Measurements from ENCODE around the gene SLC2A9.

Gene SLC2A9

GRCh38 chr4:10041036-10041435, 19.7 kb upstream of the SLC2A9 start:
- no peak for DNase-seq

DNA sequence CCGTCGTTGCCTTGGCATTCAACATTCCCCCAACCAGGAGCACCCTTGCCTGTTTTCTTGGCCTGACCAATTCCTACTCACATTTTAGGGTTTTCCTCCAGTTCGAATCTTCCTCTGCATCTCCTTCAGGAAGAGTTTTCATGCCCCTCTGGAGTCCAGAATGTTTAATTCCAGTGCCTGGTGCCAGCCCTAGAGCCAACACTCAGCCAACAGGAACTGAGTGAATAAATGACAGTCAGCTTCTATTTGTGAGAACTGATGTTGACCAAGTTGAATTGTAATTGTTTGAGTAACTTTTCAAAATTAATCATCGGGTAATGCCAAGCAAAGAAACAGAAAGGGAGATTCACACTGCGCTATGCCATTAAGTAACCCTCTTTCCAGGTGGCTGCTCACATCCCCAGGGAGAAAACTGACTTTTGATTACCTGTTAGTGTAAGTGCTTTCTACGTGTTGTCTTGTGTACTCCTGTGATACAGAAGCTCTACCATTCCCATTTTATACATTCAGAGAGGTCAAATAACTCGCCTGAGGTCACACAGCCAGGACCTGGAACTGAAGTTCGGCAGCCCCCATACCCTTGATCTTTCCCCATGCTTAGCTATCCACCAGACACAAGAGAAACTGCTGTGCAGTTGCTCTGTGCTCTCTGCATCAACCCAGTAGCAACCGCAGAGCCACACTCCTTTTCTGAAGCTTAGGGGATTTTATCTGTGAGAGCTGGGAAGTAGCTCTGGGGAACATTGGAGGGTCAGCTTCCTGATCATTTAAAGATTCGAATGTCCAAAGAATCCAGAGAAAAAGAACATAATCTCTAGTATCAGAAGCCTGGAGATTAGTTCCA, 19.0 kb upstream of the SLC2A9 start:
- no peak for DNase-seq

DNA sequence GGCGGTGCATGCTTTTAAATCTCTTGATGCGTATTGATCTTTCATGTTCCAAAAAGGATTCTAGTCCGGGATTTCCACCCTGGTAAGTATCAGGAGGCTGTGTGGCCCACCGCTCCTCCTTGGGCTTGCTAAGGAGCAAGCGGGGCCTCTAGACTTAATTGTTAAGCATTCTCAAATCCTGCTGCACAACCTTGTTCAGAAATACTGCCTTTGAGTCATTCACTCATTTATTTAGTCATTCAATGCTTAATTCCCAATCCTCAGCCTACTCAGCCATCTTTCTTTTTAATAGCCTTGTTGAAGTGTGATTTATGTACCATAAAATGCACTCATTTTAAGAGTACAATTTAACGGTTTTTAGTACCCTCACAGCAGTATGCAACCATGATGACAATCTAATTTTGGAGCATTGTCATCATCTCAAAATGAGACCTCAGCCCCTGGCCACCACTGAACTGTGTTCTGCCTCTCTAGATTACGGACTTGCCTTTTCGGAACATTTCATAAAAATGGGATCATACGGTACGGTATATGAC, 15.6 kb upstream of the SLC2A9 start:
- DNase-seq = no peak

DNA sequence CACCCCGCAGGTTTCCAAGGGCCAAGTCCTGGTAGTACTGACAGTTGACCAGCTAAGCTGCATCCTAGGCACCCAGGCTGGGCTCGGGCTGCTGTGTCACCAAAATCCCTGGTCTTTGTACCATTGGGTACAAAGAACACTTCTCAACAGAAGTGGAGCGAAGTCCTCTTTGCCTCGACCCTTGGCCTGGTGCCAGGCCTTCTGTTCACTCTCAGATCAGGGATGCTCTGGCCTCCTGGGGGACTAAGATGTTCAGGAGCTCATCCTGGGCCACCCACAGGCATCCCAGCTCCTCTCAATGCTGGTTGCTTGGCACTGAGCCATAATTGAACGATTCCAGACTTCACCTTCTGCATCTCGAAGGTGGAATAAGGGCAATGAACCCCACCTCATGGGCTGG, 13.8 kb upstream of the SLC2A9 start:
- no peak for DNase-seq

DNA sequence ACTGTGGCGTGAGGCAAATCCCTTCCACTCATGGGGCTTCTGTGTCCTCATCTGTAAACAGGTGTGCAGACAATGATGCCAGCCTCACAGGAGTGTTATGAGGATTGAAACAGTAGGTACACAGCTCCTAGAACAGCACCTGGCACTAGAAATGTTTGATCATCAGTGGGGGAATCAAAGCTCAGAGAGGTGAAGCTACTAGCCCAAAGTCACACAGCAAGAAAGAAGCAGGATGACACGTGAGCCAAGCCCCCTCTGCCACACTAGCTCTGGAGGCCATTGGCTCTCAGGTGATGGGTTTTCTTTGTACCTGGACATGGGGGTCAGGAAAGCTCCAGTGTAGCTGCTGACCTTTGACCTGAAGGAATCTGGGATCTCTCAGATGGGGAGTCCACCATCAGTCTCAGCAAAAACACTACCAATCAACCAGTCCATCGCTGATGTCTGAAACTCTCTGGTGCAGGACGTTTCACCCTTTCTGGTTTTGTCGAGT, 13.4 kb upstream of the SLC2A9 start:
- DNase-seq = no peak

GRCh38 chr4:10034136-10034535, 12.8 kb upstream of the SLC2A9 start:
- no peak for DNase-seq

DNA sequence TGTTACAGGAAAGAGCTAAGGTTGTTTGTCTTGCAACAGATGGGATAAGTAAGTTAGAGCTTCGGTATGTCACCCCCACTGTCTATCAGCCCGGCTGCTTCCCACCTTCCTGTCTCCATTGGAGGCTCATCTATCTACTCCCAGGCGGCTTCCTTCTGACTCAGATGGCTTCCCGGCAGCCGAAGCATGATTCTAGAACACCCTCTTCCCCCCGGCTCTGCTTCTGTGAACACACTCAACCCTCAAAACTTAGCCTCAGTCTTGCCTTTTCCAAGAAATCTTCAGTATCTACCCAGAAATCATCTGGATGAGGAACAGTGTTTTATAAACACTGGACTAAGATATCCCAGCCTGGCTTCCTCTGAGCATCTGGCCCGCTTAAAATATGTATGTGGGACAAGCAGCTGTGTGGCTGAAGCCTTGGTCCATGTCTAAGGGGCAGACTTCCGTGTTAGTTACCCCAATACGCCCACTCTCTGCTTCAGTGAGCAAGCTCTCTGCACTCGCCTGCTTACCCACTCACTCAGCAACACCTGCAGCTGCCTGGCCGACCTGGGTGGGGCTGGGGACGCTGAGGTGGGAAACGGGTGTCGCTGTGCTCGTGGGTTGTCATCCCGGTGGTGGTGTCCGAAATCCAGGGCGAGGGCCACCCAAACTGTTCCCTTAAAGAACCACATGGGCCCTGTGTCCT, 12.0 kb upstream of the SLC2A9 start:
- no peak for DNase-seq

DNA sequence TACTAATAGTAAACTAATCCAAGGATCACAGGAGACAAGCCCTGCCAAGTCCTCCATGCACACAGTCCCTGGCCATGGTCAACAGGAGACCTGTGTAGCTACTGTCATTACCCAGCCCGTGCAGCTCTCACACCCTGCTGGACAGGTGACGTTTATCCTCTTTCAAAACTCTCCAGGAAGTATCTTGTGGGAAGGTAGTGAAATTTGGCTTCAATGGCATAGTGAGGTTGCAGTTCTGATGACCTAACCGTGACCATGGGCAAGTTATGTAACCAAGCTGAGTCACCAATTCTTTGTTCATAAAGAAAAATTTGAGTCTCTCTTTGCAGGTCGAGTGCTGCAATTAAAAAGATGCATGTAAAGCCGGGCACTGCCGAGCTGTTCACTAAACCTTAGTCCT, 11.3 kb upstream of the SLC2A9 start:
- DNase-seq = no peak

DNA sequence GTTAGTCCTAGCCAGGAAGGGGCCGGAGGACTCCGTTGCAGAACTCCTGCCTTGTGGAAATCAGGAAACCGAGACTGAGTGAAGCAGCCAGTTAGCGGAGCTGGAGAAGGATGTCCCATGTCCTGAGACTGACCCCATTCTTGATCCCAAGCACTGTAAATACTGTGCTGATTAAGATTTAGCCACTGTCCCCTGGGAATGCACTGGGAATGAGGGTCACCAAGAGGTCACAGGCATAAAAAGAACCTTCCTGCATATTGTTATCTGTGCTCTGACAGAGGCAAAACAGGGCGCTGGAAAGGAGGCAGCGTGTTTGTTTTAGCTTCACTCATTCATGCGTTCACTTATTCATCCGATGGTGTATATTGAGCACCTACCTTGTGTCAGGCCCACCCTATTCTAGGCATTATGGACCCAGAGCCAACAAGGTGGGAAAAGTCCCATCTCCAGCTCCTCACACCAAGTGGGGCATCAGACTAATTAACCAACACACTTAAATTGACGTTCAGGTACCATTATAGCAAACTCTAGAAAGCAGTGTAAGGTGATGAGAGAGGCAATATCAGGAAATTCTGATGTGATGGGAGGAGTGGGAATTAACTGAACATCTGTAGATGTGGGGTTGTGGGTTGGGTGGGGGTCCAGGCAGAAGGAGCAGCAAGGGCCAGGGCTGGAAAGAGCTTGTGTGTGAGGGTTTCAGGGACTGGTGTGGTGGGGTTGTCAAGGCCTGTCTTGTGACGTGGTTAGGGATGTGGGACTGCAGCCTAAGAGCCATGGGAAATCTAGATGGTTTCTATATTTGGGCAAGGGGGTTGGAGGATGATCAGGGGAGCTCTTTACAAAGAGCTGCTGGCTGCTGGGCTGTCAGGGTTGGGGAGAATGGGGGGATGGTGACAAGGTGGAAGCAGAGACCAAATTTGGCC, 10.6 kb upstream of the SLC2A9 start:
- no peak for DNase-seq

- no peak for DNase-seq
These were observed 9.8 kb upstream of the SLC2A9 start for GRCh38 chr4:10030972-10031667.

DNA sequence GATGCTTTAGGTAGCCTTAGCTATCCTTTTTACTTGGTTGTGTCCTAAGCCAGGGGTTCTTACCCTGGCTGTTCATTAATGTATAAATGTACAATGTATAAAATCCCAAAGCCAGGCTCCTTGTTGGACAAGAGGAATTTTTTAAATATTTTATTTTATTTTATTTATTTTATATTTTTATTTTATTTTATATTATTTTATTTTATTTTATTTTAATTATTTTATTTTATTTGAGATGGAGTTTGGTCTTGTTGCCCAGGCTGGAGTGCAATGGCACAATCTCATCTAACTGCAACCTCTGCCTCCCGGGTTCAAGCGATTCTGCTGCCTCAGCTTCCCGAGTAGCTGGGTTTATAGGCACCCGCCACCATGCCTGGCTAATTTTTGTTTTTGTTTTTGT, 8.1 kb upstream of the SLC2A9 start:
- DNase-seq = no peak

- DNase-seq = no peak
These were observed 7.6 kb upstream of the SLC2A9 start for GRCh38 chr4:10028910-10029309.

DNA sequence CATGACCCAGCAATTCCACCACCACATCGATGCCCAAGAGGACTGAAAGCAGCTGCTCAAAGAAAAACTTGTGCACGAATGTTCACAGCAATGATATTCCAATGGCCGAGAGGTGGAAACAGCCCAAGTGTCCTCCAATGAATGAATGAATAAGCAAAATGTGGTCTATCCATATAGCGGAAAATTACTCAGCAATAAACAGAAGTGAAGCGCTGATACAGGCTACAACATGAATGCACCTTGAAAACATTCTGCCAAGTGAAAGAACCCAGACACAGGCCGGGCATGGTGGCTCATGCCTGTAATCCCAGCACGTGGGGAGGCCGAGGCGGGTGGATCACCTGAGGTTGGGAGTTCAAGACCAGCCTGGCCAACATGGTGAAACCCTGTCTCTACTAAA, 5.2 kb upstream of the SLC2A9 start:
- DNase-seq = no peak

DNA sequence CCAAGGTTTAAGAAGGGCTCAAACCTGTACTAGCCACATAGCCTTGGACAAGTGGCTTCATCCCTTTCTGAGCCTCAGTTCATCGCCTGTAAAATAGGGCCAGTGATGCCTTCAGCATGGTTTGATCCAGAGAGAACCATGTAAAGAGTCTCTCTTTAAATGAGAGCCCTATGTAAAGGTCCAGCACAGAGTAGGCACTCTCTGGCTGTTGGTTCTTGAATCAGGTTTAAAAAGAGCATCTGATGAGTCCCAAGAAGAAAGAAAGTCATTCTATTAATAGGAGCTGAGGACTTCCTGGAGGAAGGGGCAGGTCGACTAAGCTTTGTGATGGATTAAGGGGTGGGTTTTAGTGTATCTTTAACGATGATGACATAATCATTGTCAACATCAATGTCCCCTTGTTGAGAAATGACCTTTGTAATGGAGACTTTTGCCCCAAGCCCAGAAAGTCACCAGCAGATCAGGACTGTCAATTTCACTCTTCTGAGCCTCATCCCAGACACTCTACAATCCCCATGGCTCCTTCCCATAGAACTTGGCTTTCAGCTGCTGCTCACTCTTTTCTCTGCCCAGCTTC, 4.0 kb upstream of the SLC2A9 start:
- no peak for DNase-seq

DNA sequence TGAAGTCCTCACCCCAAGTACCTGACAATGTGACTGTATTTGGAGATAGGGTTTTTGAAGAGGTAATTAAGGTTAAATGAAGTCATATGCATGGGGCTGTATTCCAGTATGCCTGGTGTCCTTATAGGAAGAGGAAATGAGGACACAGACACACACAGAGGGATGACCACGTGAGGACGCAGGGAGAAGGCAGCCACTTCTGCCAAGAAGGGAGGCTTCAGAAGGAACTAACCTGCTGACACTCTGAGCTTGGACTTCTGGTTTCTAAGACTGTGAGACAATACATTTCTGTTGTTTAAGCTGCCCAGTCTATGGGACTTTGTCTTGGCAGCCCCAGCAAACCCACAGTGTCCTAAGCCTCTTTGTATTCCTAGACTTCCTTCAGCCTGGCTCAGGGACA, 3.0 kb upstream of the SLC2A9 start:
- no peak for DNase-seq

- no peak for DNase-seq
These were observed 2.5 kb upstream of the SLC2A9 start for GRCh38 chr4:10023806-10024205.

- DNase-seq = no peak
These were observed 1.7 kb upstream of the SLC2A9 start for GRCh38 chr4:10023050-10023419.

GRCh38 chr4:10022346-10023049, 1.2 kb upstream of the SLC2A9 start:
- no peak for DNase-seq

GRCh38 chr4:10021653-10022023, 341 bp upstream of the SLC2A9 start:
- DNase-seq = no peak

GRCh38 chr4:10020106-10020505, 1.2 kb downstream of the SLC2A9 start:
- DNase-seq = no peak

GRCh38 chr4:10019521-10020051, 1.7 kb downstream of the SLC2A9 start:
- no peak for DNase-seq
